Neutrophil (primary cell): Measurements from ENCODE around the gene CCDC89.

Experiments used
- H3K27ac ChIP-seq: fragments of 200-600 bp; sonication (generic); 2 replicates; pipeline ENCODE4 v1.5.1; 2016; ENCODE audit warnings: mild to moderate bottlenecking, moderate library complexity
- H3K27me3 ChIP-seq: fragments of 200-600 bp; sonication (generic); 2 replicates; pipeline ENCODE4 v1.6.0; 2016; ENCODE audit warnings: mild to moderate bottlenecking
- H3K36me3 ChIP-seq: fragments of 200-600 bp; sonication (generic); 2 replicates; pipeline ENCODE4 v1.5.1; 2017
- H3K4me1 ChIP-seq, 2 experiments: fragments of 200-600 bp in 1 of 2; sonication (generic) in 1 of 2; 1 replicate in 1 of 2; 2 replicates in 1 of 2; pipeline versions ENCODE4 v1.5.1 to v1.6.1; 2013 to 2016; ENCODE audit warnings: low read depth in 1 of 2, low read length in 1 of 2, mild to moderate bottlenecking in 1 of 2, moderate library complexity in 1 of 2; ENCODE audit not compliant: control insufficient read depth in 1 of 2, insufficient read depth in 1 of 2
- H3K4me3 ChIP-seq, 2 experiments: fragments of 200-600 bp in 1 of 2; sonication (generic) in 1 of 2; 1 replicate in 1 of 2; 2 replicates in 1 of 2; pipeline ENCODE4 v1.5.1; 2013 to 2016; ENCODE audit warnings: low read depth in 1 of 2, low read length in 1 of 2, mild to moderate bottlenecking in 1 of 2, moderate library complexity in 1 of 2
- H3K9me3 ChIP-seq: fragments of 200-600 bp; sonication (generic); 2 replicates; pipeline ENCODE4 v1.5.1; 2016
- TF ChIP-seq, protein P1 (sequence below): fragments of 200-600 bp; sonication (generic); IDR thresholded peaks from 2 replicates; pipeline ENCODE4 v1.5.1; 2016; ENCODE audit warnings: antibody characterized with exemption

Gene CCDC89

DNA sequence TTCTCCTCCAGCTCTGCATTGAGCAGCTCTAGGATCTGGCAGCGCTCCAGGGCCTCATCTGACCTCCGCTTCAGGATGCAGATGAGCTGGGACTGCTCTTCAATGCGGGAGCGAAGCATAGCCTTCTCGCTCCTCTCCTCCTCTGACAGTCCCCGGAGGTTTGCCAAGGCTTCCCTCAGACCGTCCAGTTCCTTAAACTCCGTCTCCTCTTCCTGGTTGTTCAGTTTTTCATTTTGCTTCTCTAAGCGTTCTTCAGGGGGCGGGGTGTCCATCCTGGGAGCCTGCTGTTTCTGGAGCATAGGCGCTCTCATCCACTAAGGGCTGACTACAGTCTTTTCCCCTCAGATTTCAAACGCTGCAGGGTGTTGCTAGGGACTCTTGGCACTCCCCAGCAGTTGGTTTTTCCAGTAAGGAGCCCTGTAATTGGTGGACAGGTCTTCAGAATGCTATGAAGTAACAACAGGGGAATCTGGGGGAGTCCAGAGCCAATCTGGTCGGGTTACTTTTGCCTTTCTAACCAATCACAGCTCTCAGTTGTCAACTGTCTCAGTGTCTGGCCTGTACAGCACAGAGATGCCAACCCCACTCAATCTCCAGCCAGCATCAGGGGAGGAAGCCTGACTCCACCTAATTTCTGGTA lies at the start of gene CCDC89:
CCDC89 (minus strand) TSS at position 376 of the 640 bp plus-strand sequence; CDS start at position 311, 65 bp downstream.
- Histone ChIP-seq H3K27me3 (peaks cover 19% of the 10 kb centered on the region), H3K4me3 (no peak within 1 kb of the TSS), H3K4me1 (peaks cover 10% of the 10 kb centered on the region in 2 experiments), H3K9me3 (no peaks in the 10 kb centered on the region), H3K36me3 (no peaks in the 10 kb centered on the region), H3K27ac (no peak within 1 kb of the TSS)
- TF ChIP-seq, protein P1, sequence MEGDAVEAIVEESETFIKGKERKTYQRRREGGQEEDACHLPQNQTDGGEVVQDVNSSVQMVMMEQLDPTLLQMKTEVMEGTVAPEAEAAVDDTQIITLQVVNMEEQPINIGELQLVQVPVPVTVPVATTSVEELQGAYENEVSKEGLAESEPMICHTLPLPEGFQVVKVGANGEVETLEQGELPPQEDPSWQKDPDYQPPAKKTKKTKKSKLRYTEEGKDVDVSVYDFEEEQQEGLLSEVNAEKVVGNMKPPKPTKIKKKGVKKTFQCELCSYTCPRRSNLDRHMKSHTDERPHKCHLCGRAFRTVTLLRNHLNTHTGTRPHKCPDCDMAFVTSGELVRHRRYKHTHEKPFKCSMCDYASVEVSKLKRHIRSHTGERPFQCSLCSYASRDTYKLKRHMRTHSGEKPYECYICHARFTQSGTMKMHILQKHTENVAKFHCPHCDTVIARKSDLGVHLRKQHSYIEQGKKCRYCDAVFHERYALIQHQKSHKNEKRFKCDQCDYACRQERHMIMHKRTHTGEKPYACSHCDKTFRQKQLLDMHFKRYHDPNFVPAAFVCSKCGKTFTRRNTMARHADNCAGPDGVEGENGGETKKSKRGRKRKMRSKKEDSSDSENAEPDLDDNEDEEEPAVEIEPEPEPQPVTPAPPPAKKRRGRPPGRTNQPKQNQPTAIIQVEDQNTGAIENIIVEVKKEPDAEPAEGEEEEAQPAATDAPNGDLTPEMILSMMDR: no peak

- H3K27ac ChIP-seq: no peak overlapping the region
- H3K4me1 ChIP-seq: no peaks in the 10 kb centered on the region
- no peaks in the 10 kb centered on the region for H3K36me3 ChIP-seq
- no peak overlapping the region for H3K4me3 ChIP-seq
- H3K9me3 ChIP-seq: no peaks in the 10 kb centered on the region
- TF ChIP-seq, protein P1: no peak
- H3K27me3 ChIP-seq: no peaks in the 10 kb centered on the region
These were observed 47.0 kb upstream of the CCDC89 start for GRCh38 chr11:85732965-85733364.

- Histone ChIP-seq H3K27ac (no peak overlapping the region), H3K36me3 (no peaks in the 10 kb centered on the region), H3K4me1 (peaks cover 0 to 5% of the 10 kb centered on the region in 2 experiments), H3K4me3 (no peak overlapping the region), H3K9me3 (no peaks in the 10 kb centered on the region), H3K27me3 (no peaks in the 10 kb centered on the region)
- TF ChIP-seq, protein P1: no peak
These were observed 40.4 kb upstream of the CCDC89 start for GRCh38 chr11:85726381-85726780.

GRCh38 chr11:85725510-85726258 lies 39.7 kb upstream of the CCDC89 start:
- Histone ChIP-seq H3K9me3 (no peaks in the 10 kb centered on the region), H3K27ac (no peak overlapping the region), H3K4me1 (peaks cover 0 to 5% of the 10 kb centered on the region in 2 experiments), H3K4me3 (no peak overlapping the region), H3K36me3 (no peaks in the 10 kb centered on the region), H3K27me3 (no peaks in the 10 kb centered on the region)
- TF ChIP-seq, protein P1: no peak

GRCh38 chr11:85724748-85725465 lies 38.9 kb upstream of the CCDC89 start:
- H3K9me3 ChIP-seq: no peaks in the 10 kb centered on the region
- peaks cover 0 to 5% of the 10 kb centered on the region in 2 experiments for H3K4me1 ChIP-seq
- no peaks in the 10 kb centered on the region for H3K36me3 ChIP-seq
- no peak overlapping the region for H3K4me3 ChIP-seq
- H3K27me3 ChIP-seq: no peaks in the 10 kb centered on the region
- TF ChIP-seq, protein P1: no peak
- no peak overlapping the region for H3K27ac ChIP-seq
